ENCODE data around the gene FASLG.
"Not testable (repeated sequence)": the region's sequence is repeated elsewhere in the genome, so short reads cannot be mapped to it uniquely, and the experiment has no call there.

Gene FASLG

DNA sequence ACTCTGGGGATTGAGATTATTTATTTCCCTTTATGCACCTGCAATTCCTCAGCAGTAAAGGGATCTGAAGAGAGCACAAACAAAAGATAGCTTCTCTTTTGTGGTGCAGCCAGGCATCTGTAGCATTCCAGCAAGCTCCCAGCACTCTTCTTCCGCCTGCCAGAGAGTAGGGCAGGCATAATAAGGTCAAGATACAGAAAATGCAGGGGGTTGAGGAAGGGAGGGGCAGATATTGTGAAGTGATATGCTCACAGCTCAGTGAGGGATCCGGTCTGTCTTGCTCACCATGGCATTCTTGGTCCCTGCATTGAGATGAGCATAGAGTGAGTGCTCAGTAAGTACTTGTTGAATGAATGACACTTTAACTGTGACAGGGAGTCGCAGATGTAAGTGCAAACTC lies 23.9 kb downstream of the FASLG start:
- no peak for DNase-seq (ENCODE audit: low spot score)

DNA sequence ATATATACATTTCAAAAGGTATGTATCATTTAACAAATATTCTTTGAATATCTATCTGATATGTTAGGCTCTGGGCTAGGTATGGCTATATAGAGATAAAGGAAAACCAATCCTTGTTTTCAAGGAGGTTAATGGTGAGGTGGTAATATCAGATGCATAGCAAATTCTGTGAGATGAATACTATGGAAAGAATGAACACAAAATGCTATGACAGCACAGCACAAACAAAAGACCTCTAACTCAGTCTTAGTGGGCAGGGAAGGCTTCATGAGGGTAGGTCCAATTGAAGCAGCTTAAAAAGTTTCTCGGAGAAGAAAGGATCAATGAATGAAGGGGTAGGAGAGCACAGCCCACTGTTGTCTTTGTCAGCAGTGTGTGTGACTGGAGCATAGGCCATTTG lies 27.2 kb downstream of the FASLG start:
- DNase-seq (ENCODE audit: low spot score): no peak

DNA sequence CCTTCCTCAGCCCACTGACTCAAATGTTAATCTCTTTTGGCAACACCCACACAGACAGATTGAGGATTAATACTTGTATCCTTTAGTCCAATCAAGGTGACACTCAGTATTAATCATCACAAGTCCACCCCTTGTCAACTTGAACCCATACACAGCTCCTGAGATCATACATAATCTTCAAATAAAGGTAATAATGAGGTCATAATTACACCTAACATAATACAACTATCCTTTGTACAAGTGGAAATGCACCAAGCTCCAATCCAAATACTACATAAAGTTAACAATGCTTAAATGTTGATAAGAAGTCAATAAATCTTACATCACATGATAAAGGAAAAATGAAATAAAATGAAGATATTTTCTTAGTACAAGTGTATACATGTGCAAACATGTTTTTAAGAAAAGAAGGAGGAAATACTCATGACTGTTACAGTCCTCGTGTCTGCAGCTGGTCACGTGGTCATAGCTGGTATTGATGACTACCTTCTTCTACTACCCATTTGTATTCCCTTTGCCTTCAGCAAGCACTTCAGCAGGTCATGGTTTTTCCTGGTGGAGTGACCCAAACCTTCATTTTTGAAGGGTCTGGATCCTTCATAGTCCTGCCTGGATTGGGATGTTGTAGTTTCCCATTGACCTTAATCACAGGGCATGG lies 29.7 kb downstream of the FASLG start:
- DNase-seq (ENCODE audit: low spot score): not testable (repeated sequence)

DNA sequence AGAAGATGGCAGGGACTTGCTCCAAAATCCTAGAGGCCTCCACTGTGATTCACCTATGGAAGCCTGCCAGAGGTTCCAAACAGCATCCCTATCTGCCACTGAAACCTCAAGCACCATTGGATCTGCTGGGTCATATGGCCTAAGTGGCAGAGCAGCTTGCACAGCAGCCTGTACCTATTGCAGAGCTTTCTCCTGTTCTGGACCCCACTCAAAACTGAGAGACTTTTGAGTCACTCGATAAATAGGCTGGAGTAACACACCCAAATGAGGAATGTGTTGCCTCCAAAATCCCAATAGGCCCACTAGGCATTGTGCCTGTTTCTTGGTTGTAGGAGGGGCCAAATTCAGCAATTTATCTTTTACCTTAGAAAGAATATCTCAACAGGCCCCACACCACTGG lies 32.0 kb downstream of the FASLG start:
- not testable (repeated sequence) for DNase-seq (ENCODE audit: low spot score)

DNA sequence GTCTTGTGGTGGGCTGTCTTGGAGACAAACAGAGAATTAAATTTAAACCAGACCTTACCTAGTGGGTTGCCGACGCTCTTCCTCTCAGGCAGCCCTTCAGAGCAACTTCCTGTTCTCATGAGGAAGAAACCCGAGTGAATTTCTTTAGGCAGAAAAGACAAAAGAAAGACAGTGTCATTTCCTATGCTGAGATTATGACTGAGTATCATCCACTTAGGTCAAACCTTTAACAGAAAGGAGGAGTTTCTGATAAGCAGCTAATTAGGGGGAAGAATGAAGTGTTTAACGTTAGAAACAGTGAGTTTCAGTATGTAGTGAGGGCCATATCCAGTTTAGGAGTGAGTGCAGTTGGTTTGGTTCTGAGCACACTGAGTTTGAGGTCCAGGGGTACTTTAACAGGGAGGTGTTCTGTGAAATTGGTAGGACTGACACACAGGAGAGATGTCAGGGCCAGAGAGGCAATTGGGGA lies 38.7 kb downstream of the FASLG start:
- no peak for DNase-seq (ENCODE audit: low spot score)

DNA sequence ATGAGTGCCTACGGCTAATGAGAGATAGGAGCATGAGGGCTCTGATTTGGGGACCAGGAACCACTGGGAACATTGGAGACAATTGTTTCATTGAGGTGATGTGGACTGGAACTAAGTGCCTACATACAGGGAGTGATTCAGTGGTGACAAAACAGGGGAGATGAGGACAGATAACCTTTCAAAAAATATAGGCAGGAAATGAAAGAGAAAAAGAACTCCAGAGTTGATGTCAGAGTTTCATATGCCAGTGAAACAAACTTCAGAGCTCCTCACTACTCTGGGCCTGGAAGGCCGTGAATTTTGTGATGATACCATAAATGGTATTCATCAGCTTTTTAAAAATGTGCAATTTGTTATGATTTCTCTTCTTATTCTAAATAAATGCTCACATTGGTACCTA lies 39.3 kb downstream of the FASLG start:
- no peak for DNase-seq (ENCODE audit: low spot score)

DNA sequence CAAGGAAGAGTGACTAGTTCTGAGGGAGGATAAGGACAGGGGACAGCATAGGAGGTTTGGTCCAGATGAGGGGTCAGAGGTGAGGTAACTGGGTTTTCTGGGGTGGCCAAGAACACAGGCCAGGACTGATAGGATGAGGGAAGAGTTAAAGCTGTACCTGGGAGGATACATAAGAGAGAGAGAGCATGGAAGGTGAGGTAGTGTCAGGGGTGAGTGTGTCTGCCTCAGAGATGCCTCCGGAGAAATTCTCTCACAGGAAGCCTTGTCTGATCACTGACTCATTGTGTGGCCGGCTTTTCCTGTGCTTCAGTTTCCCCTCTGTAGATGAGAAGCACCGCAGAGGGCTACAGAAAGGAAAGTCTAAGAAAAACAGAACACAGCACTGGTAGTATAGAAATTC lies 40.2 kb downstream of the FASLG start:
- DNase-seq (ENCODE audit: low spot score): no peak

DNA sequence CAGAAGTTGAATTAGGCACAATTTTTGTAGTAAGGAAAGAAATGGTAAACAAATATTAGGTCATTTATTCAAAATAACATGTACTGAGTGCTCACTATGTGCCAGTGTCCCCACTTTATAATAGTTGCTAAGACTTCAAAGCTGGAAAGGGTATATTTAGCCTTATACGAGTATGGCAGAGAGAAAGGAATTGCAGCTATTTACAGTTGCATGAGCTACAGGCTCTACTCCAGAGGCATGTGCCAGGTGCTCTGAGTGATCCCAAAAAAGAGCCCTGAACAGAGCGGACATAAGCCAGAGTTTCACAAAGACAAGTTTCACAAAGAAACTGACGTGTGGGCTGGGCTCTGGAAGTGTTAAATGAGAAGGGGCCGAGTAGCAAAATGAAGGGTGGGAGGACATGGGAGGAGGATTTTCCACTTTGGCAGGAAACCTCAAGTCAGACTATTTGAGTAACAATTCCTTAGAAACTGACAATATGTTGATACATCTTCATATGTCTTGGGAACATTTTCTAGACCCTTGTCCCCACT lies 40.9 kb downstream of the FASLG start:
- no peak for DNase-seq (ENCODE audit: low spot score)

DNA sequence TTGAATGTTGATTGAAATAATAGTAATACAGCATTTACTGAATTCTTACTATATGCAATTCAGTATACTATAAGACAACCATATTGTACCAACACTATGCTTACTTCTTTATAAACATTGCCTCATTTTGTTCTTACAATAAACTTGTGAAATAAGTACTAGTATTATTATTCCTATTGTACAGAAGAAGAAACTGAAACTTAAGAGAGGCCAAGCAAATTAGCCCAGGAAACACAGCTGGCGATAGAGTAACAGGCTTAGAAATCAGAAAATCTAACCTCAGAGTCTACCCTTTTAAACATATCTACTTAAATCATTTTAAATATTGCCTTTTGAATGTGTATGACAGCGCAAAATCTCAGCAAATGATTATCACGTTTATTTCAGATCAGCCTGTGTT lies 41.7 kb downstream of the FASLG start:
- DNase-seq (ENCODE audit: low spot score): no peak

DNA sequence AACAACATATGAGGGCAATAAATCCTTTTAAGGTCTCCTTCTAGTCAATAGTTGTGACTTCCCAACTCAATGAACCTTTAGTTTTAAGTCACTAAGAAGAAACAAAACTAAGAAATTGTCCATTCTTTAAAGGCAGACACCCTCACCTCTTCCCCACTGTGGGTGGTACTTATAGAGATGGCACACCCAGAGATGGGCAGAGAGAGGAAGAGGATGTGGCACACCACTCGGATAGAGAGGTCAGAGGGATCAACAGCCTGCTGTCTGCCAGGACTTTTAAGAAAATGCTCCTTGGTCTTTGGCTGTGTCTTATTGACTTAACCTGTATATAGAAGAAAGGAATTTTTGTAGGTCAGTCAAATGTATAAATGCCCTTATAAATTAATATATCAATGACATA lies 45.1 kb downstream of the FASLG start:
- no peak for DNase-seq (ENCODE audit: low spot score)

DNA sequence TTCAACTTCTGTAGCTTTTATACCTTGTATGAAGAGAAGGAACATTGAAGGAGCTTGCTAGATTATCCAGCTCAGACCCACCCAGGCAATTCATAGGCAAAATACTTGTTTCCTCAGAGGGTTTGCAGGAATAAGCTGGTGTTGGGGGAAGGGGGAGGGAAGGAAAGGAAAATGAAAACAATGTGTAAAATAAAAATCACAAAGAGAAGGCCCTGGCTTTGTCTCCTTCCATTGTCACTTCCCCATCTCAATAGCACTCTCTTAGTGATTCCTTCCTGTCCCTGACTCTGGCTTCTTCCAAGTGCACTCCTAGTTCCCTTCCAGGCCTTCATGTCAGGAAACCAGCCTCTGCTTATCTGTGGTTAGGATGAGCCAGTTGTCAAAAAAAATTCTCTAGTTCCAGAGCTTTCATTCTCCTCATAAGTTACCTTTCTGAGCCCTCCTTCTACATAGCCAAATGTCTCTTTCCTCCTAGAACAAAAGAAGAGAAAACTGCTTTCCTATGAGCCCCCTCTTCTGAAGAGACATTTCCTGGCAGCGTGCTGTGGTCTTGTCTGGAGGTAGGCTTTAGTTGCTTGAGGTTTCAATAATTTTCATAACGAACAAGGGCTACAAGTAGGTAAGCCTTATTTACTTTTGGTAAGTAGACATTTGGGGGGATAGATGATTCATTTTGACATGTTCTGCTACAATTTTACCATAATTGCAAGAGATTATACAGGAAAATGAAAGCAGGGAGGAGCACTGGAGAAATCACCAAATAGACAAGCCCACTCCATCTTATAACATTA lies 45.7 kb downstream of the FASLG start:
- DNase-seq (ENCODE audit: low spot score): no peak

DNA sequence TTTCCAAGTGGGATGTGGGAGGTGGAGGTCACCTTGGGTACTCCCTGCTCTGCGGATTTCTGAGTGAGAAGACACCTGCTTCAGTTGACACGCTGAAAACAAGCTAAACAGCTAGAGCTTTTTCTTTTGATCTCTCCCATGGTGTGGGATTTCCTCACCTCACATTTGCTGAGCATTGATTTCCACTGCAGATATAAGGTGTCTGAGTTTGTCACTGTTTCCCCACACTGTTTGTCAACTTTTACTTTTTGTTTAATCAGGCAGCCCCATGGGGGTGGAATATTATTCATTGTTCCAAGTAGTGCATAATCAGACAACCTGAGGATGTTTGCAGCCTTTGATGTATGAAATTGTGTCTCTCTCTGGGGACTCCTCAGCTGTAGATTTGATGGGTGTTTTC lies 49.5 kb downstream of the FASLG start:
- no peak for DNase-seq (ENCODE audit: low spot score)

DNA sequence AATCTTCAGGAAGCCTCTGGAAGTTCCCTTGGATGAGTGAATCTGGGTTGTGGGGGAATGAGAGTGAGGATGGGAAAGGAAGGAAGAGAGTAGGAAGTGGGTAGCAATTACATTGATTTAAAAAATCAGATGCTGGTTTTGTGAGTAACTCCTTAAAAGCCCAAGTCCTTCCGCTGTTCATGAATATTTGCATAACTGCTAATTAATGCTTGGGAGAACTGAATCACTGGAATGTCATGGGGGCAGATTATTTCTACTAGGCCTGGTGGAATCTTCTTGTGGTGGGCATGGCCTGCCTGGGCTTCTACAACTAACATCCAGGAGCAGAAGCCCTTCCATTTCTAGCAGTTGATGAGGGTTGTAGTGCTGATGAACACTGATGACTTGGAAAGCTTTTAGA lies 52.7 kb downstream of the FASLG start:
- DNase-seq (ENCODE audit: low spot score): no peak

DNA sequence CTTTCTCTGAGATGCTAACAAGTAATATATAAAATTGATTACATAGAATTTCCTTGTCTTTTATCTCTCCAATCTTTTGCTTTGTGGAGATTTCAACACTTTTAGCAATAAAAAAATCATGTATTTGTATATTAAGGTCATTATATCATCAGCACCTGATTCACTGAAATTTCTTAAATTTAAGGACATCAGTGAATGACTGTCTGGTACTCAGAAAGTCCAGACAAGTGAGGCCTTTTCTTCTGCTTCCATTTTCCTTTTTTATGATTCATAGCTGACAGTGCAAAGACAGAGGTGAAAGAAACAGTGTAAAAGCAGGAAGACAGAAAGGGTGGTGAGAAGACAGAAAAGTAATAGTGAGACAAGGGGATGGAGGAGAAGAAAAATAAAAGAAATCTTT lies 54.6 kb downstream of the FASLG start:
- DNase-seq (ENCODE audit: low spot score): no peak

All from HuH-7.5 (cell line).